Cortex of kidney (tissue), 1 donor: ENCODE results near the gene FBXL5.

Experiments used
- DNase-seq: peaks from one replicate; lab custom pipeline; 2025; lab: John Stamatoyannopoulos, UW

Gene FBXL5

DNA sequence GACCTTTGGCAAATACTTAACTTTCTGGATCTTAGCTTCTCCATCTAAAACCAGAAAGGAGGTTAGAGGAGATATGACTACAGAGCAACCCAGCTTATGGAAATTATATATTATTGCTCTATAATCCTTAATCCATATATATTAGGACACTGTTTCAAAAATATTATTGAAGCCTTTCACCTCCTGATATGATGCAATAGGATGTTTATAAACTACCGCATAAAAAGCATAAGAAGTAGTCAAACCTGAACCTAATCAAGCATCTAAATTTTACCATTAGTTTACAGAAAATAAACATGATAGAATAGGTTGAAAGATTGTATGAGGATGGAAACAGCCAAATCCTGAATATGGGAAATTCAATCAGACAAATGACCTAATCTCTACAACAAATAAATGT, 20.9 kb upstream of the FBXL5 start:
- DNase-seq = no peak

DNA sequence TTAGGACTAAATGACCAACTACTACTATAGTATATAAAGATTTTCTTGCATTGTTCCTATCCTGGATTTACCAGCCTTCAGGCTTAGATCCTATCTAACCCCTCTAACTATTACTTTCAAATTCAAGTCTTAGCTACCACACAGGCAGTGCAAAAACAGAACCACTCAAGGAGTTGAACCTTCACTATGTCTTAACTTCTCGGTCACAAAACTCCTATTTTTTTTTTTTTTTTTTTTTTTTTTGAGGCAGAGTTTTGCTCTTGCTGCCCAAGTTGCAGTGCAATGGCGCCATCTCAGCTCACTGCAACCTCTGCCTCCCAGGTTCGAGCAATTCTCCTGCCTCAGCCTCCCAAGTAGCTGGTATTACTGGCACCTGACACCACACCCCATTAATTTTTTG, 20.2 kb upstream of the FBXL5 start:
- no peak for DNase-seq

DNA sequence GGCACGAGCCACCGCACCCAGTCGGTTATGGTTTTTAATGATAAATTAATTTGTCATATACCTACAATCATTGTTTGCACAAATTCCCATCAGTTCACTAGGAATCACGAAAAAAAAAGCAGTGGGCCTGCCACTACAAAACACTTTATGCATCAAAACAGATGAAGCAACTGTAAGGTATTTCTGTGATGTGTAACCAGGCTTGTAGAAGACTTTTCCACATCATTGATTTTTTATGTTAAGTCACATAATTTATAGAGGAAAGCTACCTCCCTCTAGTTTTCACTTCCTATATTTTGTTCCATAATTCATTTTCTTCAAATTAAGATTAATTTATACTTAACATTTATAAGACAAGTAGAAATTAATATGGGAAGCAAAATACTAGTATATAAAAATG, 19.8 kb upstream of the FBXL5 start:
- no peak for DNase-seq

DNA sequence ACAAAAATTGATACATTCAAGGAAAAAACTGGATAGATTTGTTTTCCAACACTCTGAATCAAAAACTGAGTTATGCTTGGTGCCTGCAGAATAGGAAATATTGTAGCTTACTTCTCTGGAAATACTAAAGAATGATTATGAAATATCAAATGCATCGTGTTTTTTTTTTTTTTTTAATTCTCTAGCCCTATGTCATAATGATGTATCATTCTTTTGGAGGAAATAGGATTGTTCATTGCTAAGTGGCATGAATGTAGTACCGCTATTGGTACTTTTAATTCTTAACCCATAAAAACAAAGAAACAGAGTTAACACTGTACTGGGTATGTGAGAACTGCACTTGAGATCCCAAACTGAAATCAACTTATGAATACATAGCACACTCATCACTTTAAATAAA, 18.9 kb upstream of the FBXL5 start:
- DNase-seq = no peak

DNA sequence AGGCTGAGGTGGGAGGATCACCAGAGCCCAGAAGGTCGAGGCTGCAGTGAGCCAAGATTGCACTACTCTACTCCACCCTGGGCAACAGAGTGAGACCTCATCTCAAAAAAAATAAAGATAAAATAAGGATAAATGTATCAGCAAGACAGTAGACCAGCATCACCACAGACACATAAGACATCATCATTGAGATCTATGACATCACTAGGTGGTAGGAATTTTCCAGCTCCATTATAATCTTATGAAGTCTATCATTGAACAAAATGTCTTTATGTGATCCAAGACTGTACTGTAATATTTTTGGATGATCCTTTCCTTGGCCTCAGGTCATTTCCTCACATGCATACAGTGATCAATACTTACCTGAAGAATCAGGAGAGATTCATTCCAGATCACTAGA, 18.2 kb upstream of the FBXL5 start:
- no peak for DNase-seq

DNA sequence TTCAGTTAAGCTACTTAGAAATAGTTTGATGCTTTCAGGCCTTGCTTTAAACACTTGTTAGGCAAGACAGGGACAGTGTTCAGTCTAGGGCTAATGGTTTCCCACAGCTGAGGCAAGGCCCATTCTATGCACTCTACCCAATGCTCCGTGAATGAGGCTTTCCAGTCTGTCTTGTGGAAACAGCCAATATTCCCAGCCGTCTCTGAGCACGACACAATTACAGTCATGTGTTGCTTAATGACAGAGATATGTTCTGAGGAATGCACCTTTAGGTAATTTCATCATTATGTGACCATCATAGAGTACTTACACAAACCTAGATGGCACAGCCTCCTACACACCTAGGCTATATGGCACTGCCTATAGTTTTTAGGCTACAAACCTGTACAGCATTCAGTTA, 16.9 kb upstream of the FBXL5 start:
- DNase-seq = no peak

DNA sequence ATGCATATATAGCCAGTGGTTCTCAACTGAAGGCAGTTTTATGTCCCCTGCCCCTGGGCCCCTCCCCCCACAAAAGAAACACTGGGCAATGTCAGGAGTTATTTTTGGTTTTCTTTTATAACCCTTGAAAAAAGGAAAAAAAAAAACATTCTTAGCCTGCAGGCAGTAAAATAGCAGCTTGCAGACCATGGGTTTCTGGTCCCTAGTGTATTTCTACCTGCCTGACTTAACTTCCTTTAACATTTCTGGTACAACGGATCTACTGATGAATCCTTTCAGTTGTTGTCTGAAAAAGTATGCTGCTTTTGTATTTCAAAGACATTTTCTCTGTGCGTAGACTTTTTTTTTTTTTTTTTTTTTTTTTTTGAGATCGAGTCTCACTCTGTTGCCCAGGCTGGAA, 15.4 kb upstream of the FBXL5 start:
- no peak for DNase-seq

DNA sequence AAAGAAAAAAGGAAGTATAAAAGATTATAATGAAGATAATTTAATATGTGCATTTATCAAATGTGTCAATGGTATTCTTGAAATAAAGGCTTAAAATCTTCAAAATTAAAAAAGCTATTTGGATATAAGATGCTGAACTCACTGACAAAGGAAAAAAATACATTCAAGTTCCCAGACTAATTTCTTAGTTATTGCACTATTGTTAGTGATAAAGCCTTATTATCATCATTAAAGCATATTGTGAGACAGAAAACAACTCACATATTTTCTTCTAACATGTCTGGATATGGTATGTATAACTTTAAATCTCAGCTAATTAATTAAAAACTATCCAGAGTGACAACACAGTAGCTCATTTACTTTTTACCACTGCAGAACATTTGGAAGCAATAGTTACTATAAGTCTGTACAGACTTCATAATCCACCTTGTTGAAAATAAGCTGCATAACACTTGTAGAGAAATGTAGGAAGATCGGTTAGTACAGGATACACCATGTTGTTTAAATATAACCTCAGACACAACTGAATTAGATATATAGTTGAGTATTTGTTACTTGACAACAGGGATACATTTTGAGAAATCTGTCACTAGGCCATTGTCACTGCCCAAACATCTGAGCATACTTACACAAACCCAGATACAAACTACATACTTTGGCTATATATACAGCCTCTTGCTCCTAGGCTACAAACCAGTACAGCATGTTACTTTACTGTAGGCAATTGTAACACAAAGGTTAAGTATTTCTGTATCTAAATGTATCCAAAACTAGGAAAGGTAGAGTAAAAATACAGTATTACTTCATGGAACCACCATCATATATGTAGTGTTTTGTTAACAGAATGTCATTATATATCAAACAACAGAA, 13.6 kb upstream of the FBXL5 start:
- no peak for DNase-seq

DNA sequence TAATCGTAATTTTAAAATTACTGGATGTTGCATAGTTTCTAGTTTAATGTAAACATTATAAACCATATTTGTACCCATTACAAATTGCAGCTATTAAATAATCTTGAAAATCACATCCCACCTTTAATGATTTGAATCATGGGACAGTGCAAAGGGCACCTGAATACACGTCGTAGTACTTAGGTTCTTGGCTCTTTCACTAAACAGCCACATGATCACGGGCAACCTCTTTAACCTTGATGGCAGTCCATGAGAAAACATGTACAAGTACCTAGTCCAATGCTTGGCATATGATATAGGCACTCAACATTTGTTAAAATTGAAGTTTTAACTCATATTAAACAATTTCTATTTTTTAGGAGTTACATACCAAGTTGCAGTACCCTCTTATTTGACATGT, 11.8 kb upstream of the FBXL5 start:
- no peak for DNase-seq

DNA sequence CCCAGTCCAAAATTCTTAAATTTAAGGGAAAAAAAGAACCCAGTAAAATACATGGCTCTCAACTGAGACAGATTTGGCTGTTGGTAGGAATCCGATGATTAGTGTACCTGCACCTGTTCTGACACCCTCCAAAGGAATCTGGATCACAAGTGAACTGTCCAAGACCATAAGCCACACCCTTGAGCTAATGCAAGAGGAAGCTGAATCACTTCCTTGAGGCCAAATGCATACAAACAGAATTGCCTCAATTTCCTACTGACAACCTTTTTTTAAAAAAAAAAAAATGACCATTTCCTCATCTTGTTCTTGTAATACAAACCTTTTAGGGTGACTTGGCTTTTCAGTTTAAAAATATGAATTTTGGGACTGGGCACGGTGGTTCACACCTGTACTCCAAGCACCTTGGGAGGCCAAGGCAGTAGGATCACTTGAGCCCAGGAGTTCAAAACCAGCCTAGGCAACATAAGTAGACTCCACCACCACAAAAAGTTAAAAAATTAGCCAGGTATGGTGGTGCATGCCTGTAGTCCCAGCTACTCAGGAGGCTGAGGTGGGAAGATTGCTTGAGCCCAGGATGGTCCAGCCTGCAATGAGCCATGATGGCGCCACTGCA, 10.7 kb upstream of the FBXL5 start:
- no peak for DNase-seq

DNA sequence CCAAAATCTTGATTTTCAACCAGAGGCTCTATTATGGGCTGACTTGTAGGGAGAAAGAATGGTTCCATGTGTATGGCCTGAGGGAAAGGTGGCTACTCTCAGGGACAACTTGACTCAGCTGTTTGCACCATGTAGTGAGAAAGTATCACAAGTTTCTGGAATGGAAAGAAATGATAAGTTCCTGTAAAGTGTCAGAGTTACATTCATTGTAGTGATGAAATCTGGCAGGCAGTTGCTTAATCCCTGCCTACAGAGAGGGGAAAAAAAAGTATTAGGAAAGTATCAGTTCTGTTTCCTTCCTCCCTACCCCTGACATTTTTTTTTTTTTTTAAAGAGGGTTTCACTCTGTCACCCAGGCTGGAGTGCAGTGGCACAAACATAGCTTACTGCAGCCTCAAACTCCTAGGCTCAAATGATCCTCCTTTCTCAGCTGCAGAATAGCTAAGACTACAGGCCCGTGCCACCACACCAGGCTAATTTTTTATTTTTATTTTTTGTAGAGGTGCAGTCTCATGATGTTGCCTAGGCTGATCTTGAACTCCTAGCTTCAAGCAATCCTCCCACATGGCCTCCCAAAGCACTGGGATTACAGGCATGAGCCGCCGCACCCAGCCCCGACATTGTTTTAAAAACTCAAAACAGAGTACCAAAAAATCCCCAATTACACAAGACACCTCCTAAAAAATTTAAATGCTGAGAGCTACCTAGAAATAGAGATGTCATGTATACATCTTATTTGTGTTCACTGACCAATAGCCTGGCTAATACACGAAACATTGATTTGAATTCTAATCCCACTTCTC, 4.8 kb upstream of the FBXL5 start:
- DNase-seq = no peak

DNA sequence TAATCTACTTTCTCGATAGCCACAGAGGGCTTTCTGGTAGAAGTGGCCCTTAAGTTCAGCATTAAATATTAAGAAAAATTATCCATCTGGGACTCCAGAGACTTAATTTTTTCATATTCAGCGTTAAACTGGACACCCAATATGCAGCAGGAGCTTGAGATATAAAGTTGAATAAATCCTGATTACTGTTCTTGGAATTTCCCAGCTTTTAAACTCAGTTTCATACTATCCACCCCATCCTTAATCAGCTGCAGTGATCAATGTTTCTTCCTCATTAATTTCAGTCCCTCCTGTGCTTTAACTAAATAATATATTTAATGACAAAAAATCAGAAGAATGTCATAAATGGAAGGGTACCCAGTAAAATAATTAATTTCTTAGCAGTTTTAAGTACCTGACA, 3.6 kb upstream of the FBXL5 start:
- DNase-seq = no peak

DNA sequence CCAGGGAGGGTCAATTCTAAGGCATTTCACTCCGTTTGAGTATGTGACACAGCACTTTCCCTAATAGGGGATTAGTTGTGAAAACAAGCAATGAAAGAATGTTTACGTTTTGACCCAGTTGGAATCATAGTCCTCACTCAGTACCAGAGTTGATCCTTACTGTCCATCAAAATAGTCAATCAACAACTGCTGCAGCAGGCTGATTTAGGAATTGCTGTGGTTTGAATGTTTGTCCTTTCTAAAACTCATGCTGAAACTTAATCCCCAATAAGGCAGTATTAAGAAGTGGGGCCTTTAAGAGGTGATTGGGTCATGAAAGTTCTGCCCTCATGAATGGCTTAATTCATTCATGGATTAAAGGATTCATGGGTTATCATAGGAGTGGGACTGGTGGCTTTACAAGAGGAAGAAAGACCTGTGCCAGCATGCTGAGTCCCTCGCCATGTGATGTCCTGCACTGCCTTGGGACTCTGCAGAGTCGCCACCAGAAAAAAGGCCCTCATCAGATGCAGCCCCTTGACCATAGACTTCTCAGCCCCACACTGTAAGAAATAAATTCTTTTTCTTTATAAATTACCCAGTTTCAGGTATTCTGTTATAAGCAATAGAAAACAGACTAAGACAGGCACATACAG, 3.1 kb upstream of the FBXL5 start:
- DNase-seq = no peak

DNA sequence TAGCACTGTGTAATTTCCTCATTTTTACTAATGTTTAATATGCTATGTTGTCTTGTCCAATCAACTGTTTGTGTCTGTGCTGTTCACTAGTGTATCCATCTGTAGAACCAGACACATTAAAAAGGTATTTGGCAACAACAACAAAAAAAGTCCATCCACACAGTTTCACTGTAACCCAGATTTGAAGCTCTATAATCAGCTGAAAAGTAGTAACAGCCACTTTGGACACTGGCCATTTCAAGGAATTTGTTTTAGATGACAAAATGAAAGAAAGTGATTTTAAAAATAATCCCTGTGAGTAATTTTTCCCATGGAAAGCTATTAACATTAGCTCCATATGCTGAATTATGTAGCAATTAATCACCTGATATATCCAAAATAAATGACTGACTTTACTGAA, 2.2 kb upstream of the FBXL5 start:
- no peak for DNase-seq

DNA sequence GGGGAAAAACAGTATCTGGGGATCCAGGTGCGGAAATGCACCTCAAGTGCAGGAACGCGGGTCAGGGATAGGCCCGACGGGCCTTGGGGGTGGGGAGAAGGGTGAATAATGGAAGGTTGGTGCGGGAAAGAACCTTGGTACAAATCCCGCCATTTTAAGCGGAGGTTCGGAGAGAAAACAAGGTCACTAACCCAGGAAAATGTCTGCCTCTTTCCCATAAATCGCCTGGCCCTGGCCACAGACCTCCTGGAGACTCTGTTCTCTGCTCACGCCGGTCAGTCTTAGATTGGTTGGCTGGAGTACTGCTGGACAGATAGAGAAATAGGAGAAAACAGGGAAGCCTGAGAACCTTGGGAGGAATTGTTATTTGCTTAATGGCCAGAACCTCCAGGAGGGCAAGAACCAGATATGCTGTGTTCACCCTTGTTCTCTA, 897 bp upstream of the FBXL5 start:
- DNase-seq = no peak

DNA sequence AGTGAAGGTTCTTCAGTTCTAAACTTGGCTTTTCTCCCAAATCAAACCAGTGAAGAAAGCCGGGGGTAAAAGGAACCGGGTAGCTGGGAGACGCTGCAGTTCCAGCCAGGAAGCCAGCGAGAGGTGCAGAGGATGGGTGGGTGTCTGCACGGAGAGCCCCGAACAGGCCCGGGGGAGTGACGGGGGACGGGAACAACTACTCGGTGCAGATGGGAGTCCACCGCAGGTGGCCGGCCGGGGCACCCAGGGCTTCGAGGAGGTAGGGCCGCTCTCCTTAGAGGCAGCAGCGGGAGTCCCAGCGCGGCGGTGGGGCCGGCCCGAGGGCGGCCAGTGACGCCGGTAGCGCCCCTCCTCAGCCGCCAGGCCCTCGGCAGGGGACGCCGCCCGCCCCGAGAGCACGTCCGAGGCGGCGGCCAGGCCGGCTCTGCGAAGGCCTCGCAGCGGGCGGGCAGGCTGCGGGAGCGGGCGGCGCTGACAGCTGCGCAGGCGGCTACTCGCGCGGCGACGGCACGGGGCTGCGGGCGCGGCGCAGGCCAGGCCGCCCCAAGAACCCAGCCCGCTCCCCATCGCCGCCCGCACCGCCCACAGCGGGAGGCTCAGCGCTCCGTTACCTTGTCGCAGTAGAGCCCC, 449 bp downstream of the FBXL5 start:
- no peak for DNase-seq

DNA sequence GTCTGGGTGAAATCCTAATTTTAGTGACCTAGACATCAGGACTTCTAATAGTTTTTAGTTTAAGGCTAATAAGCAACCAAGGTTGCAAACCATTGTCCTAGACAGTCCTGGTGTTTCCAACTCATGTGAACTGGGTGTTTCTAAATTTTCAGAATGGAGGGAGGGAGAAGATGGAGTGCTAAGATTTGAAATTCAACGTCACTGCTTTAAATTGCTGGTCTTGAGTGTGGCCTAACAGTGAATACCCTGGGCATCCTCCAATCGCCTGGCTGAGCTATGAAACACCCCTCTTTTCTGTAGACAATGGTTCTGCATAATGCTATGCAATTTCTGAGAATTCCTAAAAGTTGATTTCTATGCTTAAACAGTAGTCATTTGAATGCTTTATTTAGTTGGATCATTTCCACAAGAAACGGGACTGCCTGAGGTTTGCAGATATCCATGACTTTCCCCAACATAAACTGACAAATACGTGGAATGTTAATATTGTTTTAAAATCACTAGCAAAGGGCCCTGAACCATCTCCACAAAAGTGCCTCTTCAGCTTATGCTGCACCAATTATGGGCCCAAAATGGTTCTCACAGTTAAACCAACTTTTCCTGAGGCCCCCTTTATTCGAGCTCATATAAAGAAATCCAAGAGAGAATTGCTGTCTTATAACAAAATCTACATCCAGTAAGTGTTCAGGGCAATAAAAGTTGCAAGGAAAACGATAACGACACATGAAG, 1.1 kb downstream of the FBXL5 start:
- no peak for DNase-seq

DNA sequence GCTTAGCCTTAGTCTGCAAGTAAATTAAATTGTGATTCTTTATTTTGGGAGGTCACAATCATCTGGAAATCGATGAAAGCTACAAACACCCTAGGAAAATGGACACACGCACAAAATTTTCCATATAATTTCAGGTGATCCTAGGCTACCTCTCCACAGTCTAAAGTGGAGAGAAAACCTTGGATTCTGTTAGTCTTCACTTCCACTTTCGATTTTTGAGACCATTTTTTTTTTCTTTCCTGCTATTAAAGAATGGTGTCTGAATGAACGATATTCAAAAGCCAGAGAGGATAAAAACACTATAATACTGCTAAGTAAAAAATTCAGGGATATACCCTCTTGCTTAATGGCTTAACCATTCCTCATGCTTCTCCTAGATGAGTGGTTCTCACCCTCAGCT, 1.7 kb downstream of the FBXL5 start:
- DNase-seq = no peak

DNA sequence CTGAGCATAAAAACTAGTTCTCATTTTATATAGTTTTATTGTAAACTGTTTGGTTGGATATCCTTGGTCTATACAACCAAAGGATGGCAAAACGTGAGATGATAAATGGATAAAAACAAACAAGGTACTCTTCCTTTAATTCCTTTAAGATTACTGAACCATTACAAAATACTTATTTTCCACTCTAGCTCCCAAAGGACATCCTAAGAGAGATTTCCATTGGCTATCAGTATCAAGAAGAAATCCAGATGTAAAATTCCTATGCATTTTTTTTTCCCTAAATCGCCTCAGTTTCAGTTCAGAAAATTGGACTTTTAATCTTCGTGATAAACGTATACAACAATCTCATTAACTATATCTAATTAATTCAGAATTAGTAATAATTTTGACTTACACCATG, 2.3 kb downstream of the FBXL5 start:
- no peak for DNase-seq

DNA sequence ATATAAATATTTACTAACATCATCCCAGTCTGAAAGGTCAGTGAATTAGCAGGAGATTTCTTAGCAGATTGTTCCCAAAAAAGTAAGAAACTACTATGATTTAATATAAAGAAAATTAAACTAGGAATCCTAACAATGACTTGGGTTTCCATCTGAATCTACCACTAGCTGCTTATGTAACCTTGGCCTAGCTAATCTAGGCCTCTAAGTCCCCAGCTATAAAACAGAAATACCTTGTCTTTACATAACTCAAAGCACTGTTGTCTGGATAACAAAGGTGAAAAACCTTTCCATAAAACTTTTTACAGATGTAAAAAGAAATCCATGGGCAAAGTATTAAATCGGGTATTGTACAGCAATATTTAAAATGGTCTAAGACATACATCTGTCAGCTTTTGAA, 3.0 kb downstream of the FBXL5 start:
- no peak for DNase-seq

DNA sequence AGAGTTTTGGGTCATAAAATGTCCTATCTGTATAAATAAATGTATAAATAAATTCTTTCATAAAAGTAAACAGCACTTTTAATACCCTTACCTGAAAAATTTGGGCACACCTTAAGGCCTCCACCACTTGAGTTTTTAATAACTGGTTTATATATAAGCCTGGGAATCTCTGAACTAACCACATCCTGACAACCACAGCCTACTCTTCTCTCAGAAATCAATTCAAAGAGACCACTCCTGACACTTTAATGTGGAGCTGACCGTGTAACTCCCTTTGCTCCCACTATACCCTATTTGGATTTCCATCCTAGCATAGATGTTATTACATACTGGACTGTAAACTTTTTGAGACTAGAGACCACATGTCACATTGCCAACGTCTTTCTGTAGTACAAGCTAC, 3.5 kb downstream of the FBXL5 start:
- no peak for DNase-seq
